SJSA1 (cell line): Measurements from ENCODE around the gene MAPK12. TPM values are rescaled to one million over a fixed set of nuclear protein-coding genes. Genes with fewer than 3 reads are reported as not detected.
A peak's percentile ranks its signal among the peaks of the same experiment; 100 is the strongest.

Experiments
- DNase-seq, 2 experiments: peaks; one replicate each; pipeline ENCODE4 v3.0.0-alpha.2; 2015 to 2020; ENCODE audit warnings: low spot score in 2 of 2, low read depth in 1 of 2
- H3K27ac ChIP-seq: fragments of 250-450 bp; sonication (Bioruptor Pico); 2 replicates; pipeline ENCODE4 v1.5.1; 2020; ENCODE audit warnings: mild to moderate bottlenecking, moderate library complexity
- H3K27me3 ChIP-seq: fragments of 250-450 bp; sonication (Bioruptor Pico); replicated peaks from 2 replicates; pipeline ENCODE4 v1.5.1; 2020; ENCODE audit warnings: mild to moderate bottlenecking, moderate library complexity
- H3K36me3 ChIP-seq: fragments of 250-450 bp; sonication (Bioruptor Pico); 2 replicates; pipeline ENCODE4 v1.5.1; 2020; ENCODE audit warnings: mild to moderate bottlenecking
- H3K4me1 ChIP-seq: fragments of 250-450 bp; sonication (Bioruptor Pico); replicated peaks from 2 replicates; pipeline ENCODE4 v1.6.1; 2021; ENCODE audit warnings: mild to moderate bottlenecking
- H3K4me3 ChIP-seq: fragments of 250-450 bp; sonication (Bioruptor Pico); 2 replicates; pipeline ENCODE4 v1.5.1; 2020; ENCODE audit warnings: mild to moderate bottlenecking
- H3K9me3 ChIP-seq: fragments of 250-450 bp; sonication (Bioruptor Pico); replicated peaks from 2 replicates; pipeline ENCODE4 v1.5.1; 2020; ENCODE audit warnings: mild to moderate bottlenecking
- total RNA-seq: library from RNA; depleted of rRNA; stranded (reverse); fragments of >200 nt; shearing (Covaris generic); gene quantifications from 2 replicates; pipeline ENCODE4 v1.2.3, GENCODE V29; 2014

MAPK12 gene
- total RNA-seq, 1 experiment from 2014 or later, result 4.8 TPM

DNA sequence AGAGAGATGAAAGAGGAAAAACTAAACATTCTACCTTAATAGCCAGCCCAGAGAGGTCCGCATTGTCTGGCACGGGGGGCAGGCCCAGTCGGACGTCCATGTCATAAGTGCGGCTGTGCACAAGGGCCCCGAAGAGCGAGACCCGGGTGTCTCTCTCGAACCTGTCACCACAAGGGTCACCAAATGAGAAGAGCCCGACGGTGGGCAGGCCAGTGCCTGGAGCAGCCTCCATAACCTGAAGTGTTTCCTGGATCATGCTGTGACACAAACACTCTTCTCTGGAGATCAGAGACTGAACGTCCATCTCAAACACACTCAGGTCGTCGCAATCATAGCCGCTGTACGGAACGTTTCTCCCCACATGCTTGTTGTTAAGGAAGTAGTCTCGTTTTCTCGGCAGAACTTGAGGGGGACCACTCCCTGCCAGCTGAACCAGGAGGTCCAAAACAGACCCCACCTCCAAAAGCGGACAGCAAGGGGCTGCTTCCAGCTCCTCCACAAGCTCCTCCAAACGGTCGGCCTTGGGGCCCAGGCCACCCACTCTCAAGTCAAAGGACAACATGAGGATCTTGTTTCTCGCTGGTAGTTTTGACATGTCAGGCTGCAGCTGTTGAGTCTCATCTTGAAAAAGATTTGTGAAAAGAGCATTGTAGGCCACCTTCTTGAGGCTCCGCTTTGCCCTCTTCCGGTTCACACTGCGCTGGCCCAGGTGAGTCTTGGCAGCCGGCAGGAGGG, 17.6 kb downstream of the MAPK12 start:
- no peaks in the 10 kb centered on the region for H3K27me3 ChIP-seq
- no peak overlapping the region; the same call in 1 of the 2 replicates for H3K27ac ChIP-seq
- H3K4me1 ChIP-seq, result peaks cover 19% of the 10 kb centered on the region
- peaks cover 64% of the 10 kb centered on the region for H3K36me3 ChIP-seq
- H3K9me3 ChIP-seq, result no peaks in the 10 kb centered on the region
- H3K4me3 ChIP-seq, result peak overlapping the region; percentile 81
- peak in 1 of 2 experiments; percentile 19 for DNase-seq

DNA sequence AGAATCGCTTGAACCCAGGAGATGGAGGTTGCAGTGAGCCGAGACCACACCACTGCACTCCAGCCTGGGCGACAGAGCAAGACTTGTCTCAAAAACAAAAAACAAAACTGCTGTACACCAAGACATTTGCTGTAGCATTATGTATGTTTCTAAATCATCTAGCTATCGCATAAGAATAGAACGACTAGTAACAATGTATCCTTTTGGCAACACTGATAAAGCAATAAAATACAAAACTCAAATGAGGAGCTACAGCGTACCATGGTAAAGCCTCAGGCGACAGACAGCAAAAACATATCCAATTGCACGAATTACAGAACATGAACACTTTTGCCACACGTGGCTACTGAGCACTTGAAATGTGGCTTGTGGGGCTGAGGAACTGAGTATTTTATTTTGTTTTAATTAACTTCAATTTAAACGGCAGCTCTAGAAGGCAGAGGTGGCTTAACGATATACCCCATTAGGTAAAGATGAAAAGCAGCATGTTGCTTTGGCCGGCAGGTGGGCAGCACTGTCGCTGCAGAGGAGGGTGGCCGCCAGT, 19.0 kb downstream of the MAPK12 start:
- no peak for DNase-seq
- peaks cover 19% of the 10 kb centered on the region for H3K4me1 ChIP-seq
- H3K27me3 ChIP-seq, result no peaks in the 10 kb centered on the region

DNA sequence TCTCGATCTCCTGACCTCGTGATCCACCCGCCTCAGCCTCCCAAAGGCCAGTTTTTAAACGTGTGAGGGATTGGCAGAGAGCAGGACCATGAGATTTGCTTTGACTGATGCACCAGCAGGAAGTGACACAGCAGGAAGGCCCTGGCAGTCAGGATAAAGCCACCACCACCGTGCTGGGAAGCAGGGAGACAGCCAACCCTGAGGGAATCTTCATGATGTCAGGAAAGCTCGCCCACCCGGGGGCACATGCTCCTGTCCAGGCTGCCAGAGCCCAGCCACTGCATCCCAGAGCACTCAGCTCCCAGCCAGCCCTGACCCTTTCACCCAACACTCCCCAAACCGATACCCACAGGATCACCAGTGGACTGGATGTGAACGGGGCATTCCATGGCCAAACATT, 22.7 kb downstream of the MAPK12 start:
- Histone ChIP-seq H3K27me3 (no peaks in the 10 kb centered on the region), H3K27ac (no peak overlapping the region), H3K9me3 (no peaks in the 10 kb centered on the region), H3K4me3 (no peak overlapping the region), H3K36me3 (peaks cover 49% of the 10 kb centered on the region), H3K4me1 (peaks cover 11% of the 10 kb centered on the region)
- DNase-seq, result no peak

More for the DNA sequence above, 19.0 kb downstream of the MAPK12 start:
- Histone ChIP-seq H3K4me3 (peak overlapping the region; percentile 18), H3K9me3 (no peaks in the 10 kb centered on the region), H3K27ac (no peak overlapping the region), H3K36me3 (peaks cover 59% of the 10 kb centered on the region)

DNA sequence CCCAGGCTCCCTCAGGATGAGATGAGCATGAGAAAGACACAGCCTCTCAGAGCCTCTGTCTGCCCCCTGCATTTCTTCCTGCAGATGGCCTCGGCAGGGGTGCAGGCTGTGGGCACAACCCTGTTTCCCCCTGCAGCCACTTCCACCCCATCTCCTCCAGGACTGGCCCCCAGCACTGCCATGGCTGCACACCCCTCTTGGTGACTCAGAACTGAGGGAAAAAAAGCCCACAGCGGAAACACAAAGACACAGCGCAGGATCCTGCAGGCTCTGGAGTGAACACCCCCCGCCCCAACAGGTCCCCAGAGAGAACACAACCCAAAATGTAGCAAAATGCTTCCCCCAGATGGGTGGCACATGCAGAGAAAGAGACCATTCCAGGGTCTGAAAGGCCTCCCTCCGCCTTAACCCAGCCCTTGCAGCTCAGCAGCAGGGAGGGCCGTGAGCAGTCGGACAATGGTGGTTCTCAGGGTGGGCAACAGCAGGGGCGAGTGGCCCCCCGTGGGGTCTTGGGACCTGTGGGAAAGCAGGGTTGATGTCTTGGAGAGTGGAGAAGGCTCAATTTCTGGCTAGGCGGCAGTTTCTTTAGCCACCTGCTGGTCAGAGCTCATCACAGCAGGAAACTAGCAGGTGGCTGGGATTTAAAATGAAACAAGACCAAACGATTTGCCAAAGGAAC, 24.6 kb downstream of the MAPK12 start:
- H3K27me3 ChIP-seq, result no peaks in the 10 kb centered on the region
- H3K27ac ChIP-seq, result no peak overlapping the region
- no peak overlapping the region for H3K4me3 ChIP-seq
- DNase-seq, result no peak
- H3K4me1 ChIP-seq, result no peaks in the 10 kb centered on the region
- peaks cover 51% of the 10 kb centered on the region for H3K36me3 ChIP-seq
- H3K9me3 ChIP-seq, result no peaks in the 10 kb centered on the region

DNA sequence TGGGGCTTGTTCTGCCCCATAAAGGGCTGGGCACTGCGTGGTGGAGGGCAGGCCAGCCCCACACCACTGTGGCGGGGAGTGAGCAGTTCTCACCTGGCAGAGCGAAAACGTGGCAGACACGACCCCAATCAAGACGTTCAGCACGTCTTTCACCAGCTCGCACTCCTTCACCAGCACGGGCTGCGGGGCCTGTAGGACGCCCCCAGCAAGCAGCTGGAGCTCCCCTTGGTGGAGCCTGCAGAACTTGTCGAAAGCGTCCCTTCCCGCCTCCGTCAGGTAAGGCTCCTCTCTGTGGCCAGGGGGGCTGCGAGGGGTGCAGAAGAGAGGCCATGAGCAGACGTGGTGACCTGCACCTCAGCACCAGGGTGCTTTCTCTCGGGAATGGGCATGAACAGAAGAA, 28.3 kb downstream of the MAPK12 start:
- no peaks in the 10 kb centered on the region for H3K9me3 ChIP-seq
- H3K27ac ChIP-seq, result no peak overlapping the region
- DNase-seq, result no peak
- H3K27me3 ChIP-seq, result no peaks in the 10 kb centered on the region
- H3K36me3 ChIP-seq, result peaks cover 40% of the 10 kb centered on the region
- no peak overlapping the region for H3K4me3 ChIP-seq
- no peaks in the 10 kb centered on the region for H3K4me1 ChIP-seq

DNA sequence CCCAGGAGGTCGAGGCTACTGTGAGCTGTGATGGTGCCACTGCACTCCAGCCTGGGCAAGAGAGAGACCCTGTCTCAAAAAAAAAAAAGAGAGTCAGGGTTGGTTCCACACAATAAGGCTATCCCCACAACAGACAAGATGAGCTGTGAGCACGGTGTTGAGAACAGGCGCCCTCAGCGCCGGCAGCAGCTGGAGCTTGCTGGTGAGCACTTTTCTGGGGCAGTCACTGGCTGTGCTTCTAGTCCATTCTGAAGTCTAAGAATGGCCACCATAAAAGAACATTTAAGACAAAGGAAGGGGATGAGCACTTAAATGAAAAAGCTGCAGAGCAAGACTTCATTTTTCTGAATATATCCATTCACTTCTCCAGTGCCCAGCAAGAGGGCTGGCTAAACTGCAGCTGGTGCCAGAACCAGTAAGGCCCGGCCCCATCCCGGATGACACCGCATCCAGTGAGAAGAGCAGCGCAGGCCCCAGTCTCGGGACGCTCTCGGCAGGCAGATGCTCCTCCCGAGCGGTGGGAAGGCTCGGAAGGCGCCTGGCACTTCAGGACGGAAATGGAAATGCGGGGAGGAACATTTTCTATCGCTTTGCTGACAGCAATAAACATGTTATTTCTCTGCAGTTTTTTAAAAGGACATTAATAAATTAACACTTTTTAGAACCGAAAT, 28.9 kb downstream of the MAPK12 start:
- H3K27me3 ChIP-seq, result no peaks in the 10 kb centered on the region
- no peak overlapping the region for H3K4me3 ChIP-seq
- peaks cover 38% of the 10 kb centered on the region for H3K36me3 ChIP-seq
- H3K27ac ChIP-seq, result no peak overlapping the region
- H3K9me3 ChIP-seq, result no peaks in the 10 kb centered on the region
- no peak for DNase-seq
- H3K4me1 ChIP-seq, result no peaks in the 10 kb centered on the region

DNA sequence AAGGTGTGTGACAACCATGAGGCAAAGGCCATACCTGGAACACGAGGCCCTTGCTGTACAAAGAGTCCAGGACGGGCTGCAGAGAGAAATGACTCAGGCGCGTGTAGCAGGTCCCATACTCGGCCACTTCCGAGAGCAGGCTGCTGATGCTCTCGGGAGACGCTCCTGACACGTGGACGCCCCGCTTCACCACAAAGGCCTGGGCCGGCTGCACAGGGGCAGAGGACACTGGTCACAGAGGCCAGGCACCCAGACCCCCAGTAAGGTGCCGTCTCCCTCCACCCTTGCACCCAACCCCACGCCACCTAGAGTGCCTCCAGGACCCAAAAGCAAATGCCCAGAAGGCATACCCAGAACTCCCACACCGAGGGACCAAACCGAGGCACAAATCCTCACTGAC, 32.1 kb downstream of the MAPK12 start:
- Histone ChIP-seq H3K9me3 (no peaks in the 10 kb centered on the region), H3K27me3 (no peaks in the 10 kb centered on the region), H3K36me3 (peaks cover 42% of the 10 kb centered on the region), H3K27ac (no peak overlapping the region), H3K4me1 (no peaks in the 10 kb centered on the region), H3K4me3 (no peak overlapping the region)
- DNase-seq, result no peak

DNA sequence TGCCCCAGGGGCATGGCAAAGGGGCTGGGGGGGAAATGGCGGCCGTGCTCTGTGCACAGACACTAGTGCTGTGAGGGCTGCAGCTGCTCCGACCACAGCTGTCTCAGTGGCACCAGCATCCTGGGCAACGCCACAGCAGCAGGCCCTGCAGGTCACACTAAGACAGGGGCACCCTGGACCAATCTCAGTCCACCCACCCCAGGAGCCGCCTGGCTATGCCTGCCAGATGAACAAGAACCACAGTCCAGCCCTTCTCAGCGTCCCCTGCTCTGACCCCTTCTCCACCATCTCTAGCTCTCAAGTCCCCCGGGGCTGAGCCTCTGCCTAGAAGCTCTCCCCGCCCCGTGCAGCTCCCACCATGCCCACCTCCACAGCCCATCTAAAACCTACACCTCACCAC, 33.1 kb downstream of the MAPK12 start:
- no peak for DNase-seq
- H3K36me3 ChIP-seq, result peaks cover 48% of the 10 kb centered on the region
- H3K27ac ChIP-seq, result no peak overlapping the region
- H3K4me3 ChIP-seq, result no peak overlapping the region
- no peaks in the 10 kb centered on the region for H3K9me3 ChIP-seq
- H3K4me1 ChIP-seq, result no peaks in the 10 kb centered on the region
- no peaks in the 10 kb centered on the region for H3K27me3 ChIP-seq

DNA sequence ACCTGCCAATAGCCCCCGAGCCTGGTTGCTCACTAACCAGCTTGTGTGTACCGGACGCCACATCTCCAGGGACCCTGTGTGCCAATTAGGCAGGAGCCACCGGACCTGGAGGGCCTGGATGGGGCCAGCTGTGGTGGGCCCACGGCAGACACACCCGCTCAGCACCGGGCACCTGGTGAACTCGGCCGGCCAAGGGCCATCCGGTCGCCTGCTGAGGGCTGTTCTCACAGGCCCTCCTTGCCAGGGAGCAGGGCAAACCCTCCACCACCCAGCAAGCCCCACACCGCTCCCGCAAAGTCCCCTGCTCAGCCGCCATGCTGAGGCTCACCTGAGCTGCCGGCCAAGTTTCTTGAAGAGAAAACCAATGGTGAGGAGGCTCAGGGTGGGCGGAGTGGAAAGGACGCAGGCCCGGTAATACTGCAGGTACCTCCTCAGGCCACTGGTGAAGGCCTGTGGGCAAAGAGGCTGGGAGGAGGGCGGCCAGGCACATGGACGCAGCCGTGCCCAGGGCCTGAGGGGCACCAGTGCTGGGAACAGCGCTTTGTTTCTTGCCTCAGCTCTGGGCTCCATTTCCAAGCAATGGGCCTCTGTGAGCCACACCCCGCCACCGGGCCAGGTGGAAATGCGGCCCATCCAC, 33.8 kb downstream of the MAPK12 start:
- Histone ChIP-seq H3K27me3 (no peaks in the 10 kb centered on the region), H3K9me3 (no peaks in the 10 kb centered on the region), H3K36me3 (peaks cover 49% of the 10 kb centered on the region), H3K27ac (no peak overlapping the region), H3K4me3 (no peak overlapping the region), H3K4me1 (no peaks in the 10 kb centered on the region)
- DNase-seq, result no peak

DNA sequence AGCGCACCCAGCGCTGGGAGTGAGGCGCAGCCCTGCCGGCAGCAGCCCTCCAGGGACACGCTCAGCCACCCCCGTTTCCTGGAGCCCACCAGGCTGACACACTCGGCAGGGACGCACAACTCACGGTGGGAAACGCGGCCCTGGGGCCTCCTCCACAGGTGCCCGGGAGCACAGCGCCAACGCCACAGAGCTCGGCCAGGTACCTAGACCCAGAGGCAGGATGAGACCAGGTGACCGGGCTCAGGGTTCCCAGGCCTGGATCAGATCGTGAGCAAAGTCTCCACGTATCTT, 34.7 kb downstream of the MAPK12 start:
- H3K4me3 ChIP-seq, result no peak overlapping the region
- no peaks in the 10 kb centered on the region for H3K4me1 ChIP-seq
- H3K9me3 ChIP-seq, result no peaks in the 10 kb centered on the region
- no peak for DNase-seq
- no peak overlapping the region for H3K27ac ChIP-seq
- no peaks in the 10 kb centered on the region for H3K27me3 ChIP-seq
- H3K36me3 ChIP-seq, result peaks cover 56% of the 10 kb centered on the region

DNA sequence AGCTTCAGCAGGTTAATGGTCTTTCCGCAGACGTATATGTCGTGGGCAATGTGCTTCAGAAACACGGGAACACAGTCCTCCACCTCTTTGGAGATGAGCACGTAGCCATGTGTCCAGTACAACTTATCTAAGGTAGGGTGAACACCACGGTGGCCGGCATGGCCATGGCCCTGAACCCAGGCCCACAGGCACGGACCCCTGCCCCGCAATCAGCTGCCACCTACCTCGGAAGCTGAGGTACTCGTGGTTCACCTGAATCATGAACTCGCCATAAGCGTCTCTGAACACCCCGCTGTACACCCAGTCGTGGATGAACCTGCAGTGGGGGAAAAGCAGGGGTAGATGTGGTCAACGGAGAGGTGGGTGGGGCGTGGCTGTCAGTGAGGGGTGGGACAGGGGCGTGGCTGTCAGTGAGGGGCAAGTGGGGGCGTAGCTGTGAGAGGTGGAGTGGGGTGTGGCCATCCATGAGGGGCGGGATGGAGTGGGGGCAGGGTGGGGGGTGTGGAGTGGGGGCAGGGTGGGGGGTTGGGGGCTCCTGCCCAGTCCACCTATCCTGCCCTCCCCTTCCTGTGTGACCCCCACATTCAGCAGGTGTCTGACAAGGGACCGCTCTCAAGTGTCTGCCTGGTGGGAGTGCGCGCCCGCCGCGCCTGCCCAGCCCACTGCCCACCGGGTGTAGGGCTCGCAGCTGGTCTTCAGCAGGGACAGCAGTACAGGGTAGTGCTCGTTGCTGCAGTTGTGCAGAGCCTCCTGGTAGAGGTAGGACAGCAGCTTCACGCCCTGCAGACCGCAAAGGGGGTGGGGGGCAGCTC, 35.2 kb downstream of the MAPK12 start:
- H3K4me3 ChIP-seq, result no peak overlapping the region
- H3K27me3 ChIP-seq, result no peaks in the 10 kb centered on the region
- H3K27ac ChIP-seq, result no peak overlapping the region
- H3K9me3 ChIP-seq, result no peaks in the 10 kb centered on the region
- no peaks in the 10 kb centered on the region for H3K4me1 ChIP-seq
- H3K36me3 ChIP-seq, result peaks cover 62% of the 10 kb centered on the region
- DNase-seq, result no peak

DNA sequence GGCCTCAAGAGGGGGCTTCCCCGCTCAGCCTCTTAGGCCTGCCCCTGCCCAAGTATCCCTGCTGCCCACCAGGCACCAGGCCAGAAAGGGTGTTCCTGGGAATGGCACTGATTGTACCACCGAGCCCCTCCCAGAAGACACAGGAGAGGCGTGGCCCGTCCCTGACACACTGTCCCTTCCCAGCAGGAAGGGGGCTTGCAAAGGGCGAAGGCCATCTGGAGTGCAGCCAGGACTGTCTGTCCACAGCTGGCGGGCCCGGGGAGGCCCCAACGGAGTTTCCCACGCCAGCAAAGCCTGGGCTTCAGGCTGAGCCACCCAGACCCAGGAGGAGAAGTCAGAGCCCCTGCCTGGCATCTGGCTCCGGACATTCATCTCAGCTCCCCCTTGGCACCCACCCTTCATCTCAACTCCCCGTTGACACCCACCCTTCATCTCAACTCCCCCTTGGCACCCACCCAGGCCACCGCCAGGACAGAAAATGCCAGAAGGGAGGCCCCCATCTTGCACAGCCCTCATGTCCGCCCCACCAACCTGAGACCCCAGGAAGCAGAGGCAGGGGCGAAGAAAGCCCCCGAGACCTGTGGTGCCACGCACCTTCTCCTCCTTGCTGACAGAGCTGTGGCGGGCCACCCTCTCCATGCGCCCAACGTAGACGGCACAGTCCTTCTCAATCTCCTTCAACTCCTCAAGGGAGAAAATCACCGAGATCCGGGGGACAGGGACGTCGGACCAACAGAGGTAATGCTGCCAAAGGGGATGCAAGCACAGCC, 36.1 kb downstream of the MAPK12 start:
- no peak overlapping the region for H3K4me3 ChIP-seq
- H3K27me3 ChIP-seq, result no peaks in the 10 kb centered on the region
- H3K27ac ChIP-seq, result no peak overlapping the region
- peaks cover 66% of the 10 kb centered on the region for H3K36me3 ChIP-seq
- no peaks in the 10 kb centered on the region for H3K4me1 ChIP-seq
- H3K9me3 ChIP-seq, result no peaks in the 10 kb centered on the region
- DNase-seq, result no peak

DNA sequence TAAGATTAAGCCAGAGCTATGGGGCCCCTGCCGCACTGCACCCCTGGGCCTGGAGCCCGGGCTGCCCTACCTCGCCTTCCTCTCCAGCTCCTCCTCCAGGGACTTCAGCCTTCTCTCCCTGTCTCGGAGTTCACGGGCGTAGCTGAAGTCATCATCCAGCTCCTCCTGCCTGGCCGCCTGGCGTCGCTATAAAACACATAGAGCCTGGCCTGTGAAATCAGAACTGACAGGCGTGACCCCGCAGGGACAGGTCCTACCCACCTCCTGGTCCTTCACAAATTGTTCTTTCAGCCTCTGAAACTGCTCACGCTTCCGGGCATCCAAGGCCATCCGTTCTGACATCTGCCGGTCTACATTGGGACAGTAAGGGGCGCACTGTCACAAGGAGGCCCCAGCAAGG, 37.4 kb downstream of the MAPK12 start:
- peaks cover 71% of the 10 kb centered on the region for H3K36me3 ChIP-seq

More for the DNA sequence above, 37.4 kb downstream of the MAPK12 start:
- H3K27me3 ChIP-seq, result no peaks in the 10 kb centered on the region
- no peak for DNase-seq
- H3K27ac ChIP-seq, result no peak overlapping the region
- no peaks in the 10 kb centered on the region for H3K4me1 ChIP-seq
- H3K4me3 ChIP-seq, result no peak overlapping the region
- no peaks in the 10 kb centered on the region for H3K9me3 ChIP-seq
